HG03565 (cell line): ENCODE results near the gene DNAJB12.
"Not testable (repeated sequence)": the region's sequence is repeated elsewhere in the genome, so short reads cannot be mapped to it uniquely, and the experiment has no call there.

Experiments
- ATAC-seq: cut with Tn5 transposase; IDR thresholded peaks from one replicate; pipeline ENCODE4 v1.9.1; 2021; ENCODE audit warnings: mild to moderate bottlenecking, moderate library complexity; ENCODE audit not compliant: unreplicated experiment

Gene DNAJB12

GRCh38 chr10:72332423-72333111, 22.2 kb downstream of the DNAJB12 start:
- no peak for ATAC-seq

GRCh38 chr10:72331575-72332422, 22.9 kb downstream of the DNAJB12 start:
- ATAC-seq = no peak

DNA sequence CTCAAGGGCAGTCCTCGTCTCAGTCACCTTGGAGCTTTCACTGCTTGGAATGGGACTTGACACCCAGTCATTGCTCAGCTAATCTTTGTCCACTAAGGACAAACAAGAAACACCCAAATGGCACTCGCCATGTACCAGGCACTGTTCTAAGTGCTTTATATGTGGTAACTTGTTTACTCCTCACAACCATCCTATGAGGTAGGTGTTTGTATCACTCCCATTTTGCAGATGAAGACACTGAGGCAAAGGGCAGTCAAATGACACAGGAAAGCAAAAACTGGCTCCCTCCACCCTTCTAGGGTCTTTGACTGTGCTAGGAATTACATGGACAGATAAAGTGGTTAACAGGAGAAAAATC, 24.7 kb downstream of the DNAJB12 start:
- ATAC-seq = no peak

DNA sequence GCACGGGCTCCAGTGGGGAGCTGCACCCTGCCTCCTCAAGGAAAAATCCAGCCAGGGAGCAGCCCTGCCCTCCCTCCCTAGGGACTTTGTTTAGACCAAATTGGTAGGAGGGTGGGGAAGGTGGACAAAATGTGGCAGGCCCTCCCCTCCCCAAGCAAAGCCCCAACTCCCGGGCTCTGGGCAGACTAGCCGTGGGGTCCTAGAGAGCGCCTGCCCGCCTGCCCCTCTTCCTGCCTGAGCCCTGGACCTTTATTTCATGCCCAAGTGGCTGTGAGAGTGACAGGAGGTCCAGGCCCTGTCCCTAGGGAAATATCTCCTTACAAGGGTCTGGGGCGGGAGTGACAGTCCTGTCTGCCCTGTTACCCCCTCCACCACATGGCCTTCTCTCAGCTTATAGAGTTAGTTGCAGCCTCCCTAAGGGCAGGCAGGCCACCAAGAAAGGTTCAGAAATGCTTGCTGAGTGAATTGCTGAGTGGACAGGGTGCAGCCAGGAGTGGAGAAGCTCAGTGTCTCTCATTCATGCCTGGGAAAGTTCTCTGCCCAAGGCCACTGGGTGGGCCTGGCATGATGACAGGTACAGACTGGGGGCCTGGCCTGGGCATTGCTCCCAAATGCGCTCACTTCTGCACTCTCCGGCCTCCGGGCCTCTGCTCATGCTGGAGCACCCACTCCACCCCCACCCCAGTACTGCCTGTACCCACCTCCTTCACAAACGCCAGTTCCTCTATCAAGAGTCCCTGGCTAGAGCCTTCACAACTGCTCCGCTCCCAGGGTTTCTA, 25.2 kb downstream of the DNAJB12 start:
- no peak for ATAC-seq

DNA sequence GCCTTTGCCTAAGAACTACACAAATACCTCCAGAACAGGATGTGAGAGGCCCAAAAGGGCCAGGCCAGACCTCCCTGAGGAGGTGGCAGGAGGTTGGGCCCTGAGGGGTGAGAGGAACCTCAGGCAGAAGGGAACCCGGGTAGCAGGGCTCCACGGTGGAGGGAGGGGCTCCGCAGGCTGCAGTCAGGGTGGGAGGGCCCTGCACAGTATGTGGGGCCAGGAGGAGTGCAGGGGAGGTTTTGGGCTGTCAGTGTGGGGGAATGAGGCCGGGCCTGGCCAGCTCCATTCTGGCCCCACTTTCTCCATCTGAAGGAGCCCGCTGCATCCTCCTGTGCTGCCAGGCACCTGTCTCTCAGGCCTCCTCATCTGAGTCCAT, 25.9 kb downstream of the DNAJB12 start:
- ATAC-seq = no peak

DNA sequence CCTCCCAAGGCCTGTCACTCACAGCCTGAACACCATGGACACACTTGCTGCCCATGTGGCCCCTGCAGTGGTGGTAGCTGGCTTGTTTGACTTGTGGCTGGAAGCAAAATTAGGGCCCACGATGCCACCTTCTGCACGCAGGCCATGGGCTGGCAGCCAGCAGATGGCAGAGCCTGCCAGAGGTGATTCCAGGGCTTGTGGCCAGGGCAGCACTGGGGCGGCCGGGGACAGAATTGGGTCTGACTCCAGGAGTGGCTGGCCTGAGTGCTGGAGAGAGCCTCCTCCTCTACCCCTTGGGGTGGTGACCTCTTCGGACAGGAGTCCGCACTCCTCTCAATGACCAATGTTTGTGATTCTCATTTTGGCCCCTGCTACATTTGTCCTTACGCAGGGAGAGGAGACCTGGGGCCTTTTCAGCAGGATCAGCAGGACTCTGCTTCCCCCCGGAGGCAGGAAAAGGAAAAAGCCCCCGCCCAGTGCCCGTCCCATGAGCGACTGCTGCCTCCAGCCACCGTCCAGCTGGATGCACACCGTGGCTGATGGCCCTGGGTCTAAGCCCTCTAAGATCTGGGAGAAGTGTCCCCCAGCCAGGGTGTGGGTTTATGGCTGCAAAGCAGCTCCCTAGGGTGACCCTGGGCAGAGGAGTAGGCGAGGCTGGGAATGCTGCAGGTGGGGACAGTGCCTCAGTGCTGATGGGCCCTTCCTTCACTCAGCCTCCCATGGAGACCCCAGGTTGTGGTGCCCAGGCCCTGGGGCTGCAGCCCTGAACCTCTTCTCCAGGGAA, 26.5 kb downstream of the DNAJB12 start:
- no peak for ATAC-seq

DNA sequence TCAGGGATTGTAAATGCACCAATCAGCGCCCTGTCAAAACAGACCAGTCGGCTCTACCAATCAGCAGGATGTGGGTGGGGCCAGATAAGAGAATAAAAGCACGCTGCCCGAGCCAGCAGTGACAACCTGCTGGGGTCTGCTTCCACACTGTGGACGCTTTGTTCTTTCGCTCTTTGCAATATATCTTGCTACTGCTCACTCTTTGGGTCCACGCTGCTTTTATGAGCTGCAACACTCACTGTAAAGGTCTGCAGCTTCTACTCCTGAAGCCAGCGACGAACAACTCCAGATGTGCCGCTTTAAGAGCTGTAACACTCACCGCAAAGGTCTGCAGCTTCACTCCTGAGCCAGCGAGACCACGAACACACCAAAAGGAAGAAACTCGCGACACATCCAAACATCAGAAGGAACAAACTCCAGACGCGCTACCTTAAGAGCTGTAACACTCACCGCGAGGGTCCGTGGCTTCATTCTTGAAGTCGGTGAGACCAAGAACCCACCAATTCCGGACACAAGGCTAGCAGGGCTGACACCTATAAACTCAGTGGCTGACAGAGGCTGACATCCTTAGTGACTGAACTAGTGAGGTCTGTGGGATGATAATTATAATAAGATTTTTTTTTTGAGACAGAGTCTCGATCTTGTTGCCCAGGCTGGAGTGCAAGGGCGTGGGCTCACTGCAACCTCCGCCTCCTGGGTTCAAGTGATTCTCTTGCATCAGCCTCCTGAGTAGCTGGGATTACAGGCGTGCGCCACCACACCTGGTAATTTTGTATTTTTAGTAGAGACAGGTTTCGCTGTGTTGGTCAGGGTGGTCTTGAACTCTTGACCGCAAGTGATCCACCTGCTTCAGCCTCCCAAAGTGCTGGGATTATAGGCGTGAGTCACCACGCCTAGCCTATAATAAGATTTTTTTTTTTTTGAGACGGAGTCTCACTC, 27.8 kb downstream of the DNAJB12 start:
- not testable (repeated sequence) for ATAC-seq

DNA sequence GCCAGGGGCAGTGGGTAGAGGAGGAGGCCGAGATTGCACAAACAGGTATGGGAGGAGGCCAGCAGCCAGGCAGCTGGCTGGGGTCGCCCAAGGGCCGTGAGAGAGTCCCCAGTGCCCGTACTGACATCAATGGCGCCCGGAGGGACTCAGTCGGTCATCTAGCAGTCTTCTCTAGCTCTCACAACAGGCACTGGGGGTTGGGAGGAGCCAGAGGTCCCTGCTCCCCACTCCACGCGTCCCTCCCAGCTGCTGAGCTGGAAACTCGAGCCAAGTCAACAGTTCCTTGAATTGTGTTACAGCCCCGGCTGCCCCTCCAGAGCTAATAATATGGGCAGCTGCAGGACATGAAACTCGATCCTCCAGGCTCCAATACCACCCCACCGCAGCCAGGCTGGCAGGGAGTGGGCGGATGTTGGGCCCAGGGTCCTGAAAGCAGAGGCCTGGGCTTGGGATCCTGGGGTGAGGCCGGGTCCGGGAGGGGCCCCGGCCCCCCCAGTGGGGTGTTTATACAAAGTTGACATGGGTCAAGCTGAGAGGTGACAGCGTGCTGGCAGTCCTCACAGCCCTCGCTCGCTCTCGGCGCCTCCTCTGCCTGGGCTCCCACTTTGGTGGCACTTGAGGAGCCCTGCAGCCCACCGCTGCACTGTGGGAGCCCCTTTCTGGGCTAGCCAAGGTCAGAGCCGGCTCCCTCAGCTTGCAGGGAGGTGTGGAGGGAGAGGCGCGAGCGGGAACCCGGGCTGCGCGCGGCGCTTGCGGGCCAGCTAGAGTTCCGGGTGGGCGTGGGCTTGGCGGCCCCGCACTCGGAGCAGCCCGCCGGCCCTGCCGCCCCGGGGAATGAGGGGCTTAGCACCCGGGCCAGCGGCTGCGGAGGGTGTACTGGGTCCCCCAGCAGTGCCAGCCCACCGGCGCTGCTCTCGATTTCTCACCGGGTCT, 29.2 kb downstream of the DNAJB12 start:
- ATAC-seq = not testable (repeated sequence)

DNA sequence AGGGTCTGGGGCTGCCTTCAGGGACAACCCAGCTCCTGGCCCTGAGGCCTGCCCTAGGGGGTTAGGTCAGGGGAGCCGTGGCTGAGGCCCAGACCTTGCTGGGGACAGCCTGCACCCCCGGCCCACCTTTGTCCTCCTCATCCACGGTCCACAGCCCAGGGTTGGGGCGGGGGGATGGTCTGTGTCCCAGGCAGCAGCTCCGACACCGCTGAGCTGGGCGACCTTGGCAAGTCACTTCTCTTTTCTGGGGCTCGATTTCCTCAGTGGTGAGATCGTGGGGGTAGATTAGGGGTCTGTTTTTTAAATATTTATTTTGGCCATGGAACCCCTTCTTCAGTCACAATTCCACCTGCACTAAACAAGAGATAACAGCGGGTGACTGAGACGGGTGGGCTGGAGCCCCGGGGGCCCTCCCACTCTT, 30.9 kb downstream of the DNAJB12 start:
- no peak for ATAC-seq

- no peak for ATAC-seq
Observed at GRCh38 chr10:72323108-72323749, 31.5 kb downstream of the DNAJB12 start.

GRCh38 chr10:72322280-72323058, 32.2 kb downstream of the DNAJB12 start:
- ATAC-seq = no peak

- no peak for ATAC-seq
Observed at GRCh38 chr10:72322030-72322279, 32.8 kb downstream of the DNAJB12 start.

DNA sequence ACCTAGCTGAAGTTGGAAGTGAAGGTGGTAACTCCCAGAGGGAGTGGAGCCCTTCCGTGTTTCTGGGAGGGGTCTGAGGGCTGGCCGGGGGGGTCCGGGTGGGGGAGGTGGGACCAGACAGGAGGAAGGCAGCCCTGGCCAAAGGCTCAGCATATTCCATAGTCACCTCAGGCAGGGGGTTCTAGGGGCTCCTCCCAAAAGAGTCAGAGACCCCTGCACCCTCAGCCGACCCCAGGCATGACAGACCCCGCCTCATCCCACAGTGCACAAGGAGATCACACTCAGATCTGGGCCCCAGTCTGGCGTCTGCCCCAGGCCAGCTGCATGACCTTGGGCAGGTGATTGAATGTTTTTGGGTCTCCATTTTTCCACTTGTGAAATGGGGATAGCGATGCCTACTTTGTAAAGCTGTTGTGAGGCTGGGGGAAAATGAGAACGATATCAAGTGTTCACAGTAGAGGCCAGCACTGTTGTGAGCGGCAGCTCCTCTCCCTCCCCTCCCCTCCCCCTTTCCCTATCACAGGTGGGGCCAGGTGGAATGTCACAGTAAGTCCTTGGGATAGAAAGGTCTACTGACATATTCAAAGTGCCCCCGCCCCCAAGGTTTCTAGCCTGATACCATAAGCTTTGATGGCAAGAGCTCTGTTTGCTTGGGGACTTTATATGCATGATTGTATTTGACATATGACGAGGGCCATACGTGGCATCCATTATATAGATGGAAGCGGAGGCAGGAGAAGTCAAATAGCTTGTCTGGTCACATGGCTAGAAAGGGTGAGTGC, 33.3 kb downstream of the DNAJB12 start:
- no peak for ATAC-seq

GRCh38 chr10:72320676-72321247, 34.0 kb downstream of the DNAJB12 start:
- peak; percentile 61 for ATAC-seq

DNA sequence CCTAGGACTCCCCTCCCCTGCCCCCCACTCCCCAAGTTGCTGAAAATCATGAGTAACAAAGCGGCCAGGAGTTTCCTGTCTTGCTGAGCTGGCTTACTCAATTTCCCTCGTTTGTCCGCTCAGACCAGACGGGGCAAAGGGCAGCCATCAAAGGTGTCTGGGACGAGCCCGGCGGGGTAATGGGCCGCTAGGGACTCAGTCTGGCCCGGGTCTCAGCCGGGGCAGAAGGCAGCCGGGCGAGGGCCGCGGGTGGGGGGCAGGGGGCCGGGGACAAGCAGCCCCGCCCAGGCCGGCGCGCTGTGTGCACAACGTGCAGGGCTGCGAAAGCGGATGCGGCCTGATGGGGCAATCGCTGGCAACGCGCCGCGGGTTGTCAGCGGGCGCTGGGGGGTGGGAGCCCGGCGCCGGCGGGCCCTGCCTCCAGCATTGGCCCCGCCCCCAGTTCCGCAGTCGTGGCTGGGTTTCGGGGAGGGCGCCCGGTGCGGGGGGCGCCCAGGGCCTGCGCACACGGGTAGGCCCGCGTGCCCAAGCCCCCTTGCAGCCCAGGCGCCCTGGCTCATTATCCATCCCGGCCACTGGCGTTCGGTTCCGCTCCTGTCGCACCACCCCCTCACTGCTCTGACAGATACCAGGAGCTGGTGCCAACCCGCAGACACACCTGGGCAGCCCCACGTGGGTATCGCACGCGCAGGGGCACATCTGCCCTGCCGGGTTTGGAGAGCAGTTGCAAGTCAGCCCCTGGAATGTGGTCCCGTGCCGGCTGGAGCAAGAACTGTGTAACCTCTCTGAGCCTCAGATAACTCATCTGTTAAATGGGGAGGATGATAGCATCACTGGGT, 35.1 kb downstream of the DNAJB12 start:
- ATAC-seq = peak; percentile 43
